Lower lobe of right lung (tissue), 2 donors: Measurements from ENCODE around the gene MR1. TPM values are rescaled to one million over a fixed set of nuclear protein-coding genes. Genes with fewer than 3 reads are reported as not detected.

Experiments used
- ATAC-seq, 2 donors: fragments of 200-7000 bp; cut with Tn5 transposase; one replicate each; pipeline ENCODE4 v1.9.1; 2020 to 2022; ENCODE audit warnings: mild to moderate bottlenecking in 2 of 2, moderate library complexity in 2 of 2
- DNase-seq: peaks from one replicate; pipeline ENCODE4 v3.0.0-alpha.2; 2020
- H3K27ac ChIP-seq: fragments of 200-600 bp; one replicate; pipeline ENCODE4 v1.8.0; 2022
- H3K27me3 ChIP-seq: fragments of 200-600 bp; one replicate; pipeline ENCODE4 v1.8.0; 2022; ENCODE audit warnings: low read depth
- H3K36me3 ChIP-seq: fragments of 200-600 bp; one replicate; pipeline ENCODE4 v1.8.0; 2022; ENCODE audit warnings: mild to moderate bottlenecking
- H3K4me1 ChIP-seq: fragments of 200-600 bp; one replicate; pipeline ENCODE4 v1.8.0; 2022
- H3K4me3 ChIP-seq: fragments of 200-600 bp; one replicate; pipeline ENCODE4 v1.8.0; 2022; ENCODE audit warnings: mild to moderate bottlenecking
- H3K9me3 ChIP-seq: fragments of 200-600 bp; one replicate; pipeline ENCODE4 v1.8.0; 2022
- CTCF ChIP-seq: fragments of 200-600 bp; IDR thresholded peaks from one replicate; pipeline ENCODE4 v1.8.0; 2022; ENCODE audit warnings: antibody characterized with exemption, mild to moderate bottlenecking
- intact Hi-C: fragments of 100-400 bp; cut with DNase I; formaldehyde crosslinking; loops from one replicate; pipeline ENCODE4 v1.11.0; 2022
- total RNA-seq: library from RNA; stranded (reverse); fragmentation: NEBNext Ultra II Directional; extraction: Animal tissue kit (Norgen Biotek cat#: 25700); gene quantifications from one replicate; pipeline ENCODE4 v1.2.1, GENCODE V29; 2021
- donor health status: DM: no; HTN: yes; CAD: no; lungs with severe emphysema.

Gene MR1
- total RNA-seq, 1 donor from 2014 or later = 61.4 TPM

GRCh38 chr1:181107711-181108110 is 73.9 kb downstream of the MR1 start:
- peaks cover 42% of the 10 kb centered on the region for H3K4me1 ChIP-seq
- no peak for TF ChIP-seq CTCF
- H3K4me3 ChIP-seq = no peak overlapping the region
- DNase-seq (no peak), ATAC-seq (no peak)
- H3K9me3 ChIP-seq = no peaks in the 10 kb centered on the region
- H3K27me3 ChIP-seq = no peaks in the 10 kb centered on the region
- intact Hi-C loops = no loop called here
- no peaks in the 10 kb centered on the region for H3K36me3 ChIP-seq
- H3K27ac ChIP-seq = peak overlapping the region; percentile 28

- intact Hi-C loops = no loop called here
- H3K4me1 ChIP-seq = peaks cover 42% of the 10 kb centered on the region
- no peak for ATAC-seq
Observed at GRCh38 chr1:181108304-181108867, 74.6 kb downstream of the MR1 start.

GRCh38 chr1:181110013-181110412 is 76.2 kb downstream of the MR1 start:
- Histone ChIP-seq H3K27ac (no peak overlapping the region), H3K36me3 (no peaks in the 10 kb centered on the region), H3K9me3 (no peaks in the 10 kb centered on the region), H3K4me3 (no peak overlapping the region), H3K4me1 (peaks cover 34% of the 10 kb centered on the region), H3K27me3 (no peaks in the 10 kb centered on the region)
- TF ChIP-seq CTCF = no peak
- DNase-seq = no peak
- no peak for ATAC-seq
- intact Hi-C loops = no loop called here

More at GRCh38 chr1:181108304-181108867, 74.6 kb downstream of the MR1 start:
- H3K27ac ChIP-seq = no peak overlapping the region
- DNase-seq = no peak
- H3K27me3 ChIP-seq = no peaks in the 10 kb centered on the region
- H3K9me3 ChIP-seq = no peaks in the 10 kb centered on the region
- no peaks in the 10 kb centered on the region for H3K36me3 ChIP-seq
- no peak for TF ChIP-seq CTCF
- no peak overlapping the region for H3K4me3 ChIP-seq

Other genes with a start within 250 kb of the MR1 start
- 4.1 TPM for gene KIAA1614, start 121.1 kb upstream of the MR1 start, total RNA-seq
- 35.9 TPM for gene STX6, start 11.1 kb upstream of the MR1 start, total RNA-seq
- 33.2 TPM for gene IER5, start 54.7 kb downstream of the MR1 start, total RNA-seq